Middle frontal gyrus (tissue), 1 donor: ENCODE data around the gene LGALS1.

ENCODE experiments used
- DNase-seq: peaks from one replicate; pipeline ENCODE4 v3.0.0-alpha.2; 2015; ENCODE audit warnings: low spot score; ENCODE audit errors: extremely low spot score

LGALS1 gene

DNA sequence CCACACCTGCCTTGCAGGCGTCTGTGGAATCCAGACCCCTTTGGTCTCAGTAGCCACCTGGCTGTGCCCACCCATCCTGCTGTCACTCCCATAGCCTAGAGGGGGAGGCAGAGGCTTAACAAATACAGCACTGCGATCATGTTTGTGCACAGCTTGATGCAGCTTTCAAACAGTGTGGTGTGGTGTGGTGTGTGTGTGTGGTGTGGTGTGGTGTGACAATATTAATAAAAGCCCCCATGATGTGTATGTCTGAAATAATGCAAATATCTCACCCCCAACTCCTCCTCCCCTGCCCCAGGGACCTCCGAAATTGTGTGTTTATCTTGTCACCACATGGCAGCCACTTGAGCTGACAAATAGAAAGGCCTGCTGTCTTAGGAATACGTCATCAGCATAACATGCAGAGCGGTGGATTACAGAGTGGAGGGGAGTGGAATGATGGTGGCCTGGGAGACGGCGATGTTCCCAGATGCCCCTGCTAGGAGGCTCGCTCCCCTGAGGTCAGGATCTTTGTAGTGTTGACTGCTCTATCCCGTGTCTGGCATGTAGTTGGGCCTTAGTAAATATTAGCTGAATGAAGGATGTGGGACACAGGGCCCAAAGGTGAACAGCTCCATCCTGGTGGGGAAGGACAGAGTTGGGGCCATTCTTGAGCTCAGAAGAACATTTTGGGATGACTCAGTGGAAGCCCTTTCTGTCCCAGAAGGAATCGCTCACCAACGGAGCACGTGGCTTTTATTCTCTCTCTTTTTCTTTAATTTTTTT is 14.1 kb upstream of the LGALS1 start:
- no peak for DNase-seq

- no peak for DNase-seq
Observed at GRCh38 chr22:37662039-37662438, 13.4 kb upstream of the LGALS1 start.

DNA sequence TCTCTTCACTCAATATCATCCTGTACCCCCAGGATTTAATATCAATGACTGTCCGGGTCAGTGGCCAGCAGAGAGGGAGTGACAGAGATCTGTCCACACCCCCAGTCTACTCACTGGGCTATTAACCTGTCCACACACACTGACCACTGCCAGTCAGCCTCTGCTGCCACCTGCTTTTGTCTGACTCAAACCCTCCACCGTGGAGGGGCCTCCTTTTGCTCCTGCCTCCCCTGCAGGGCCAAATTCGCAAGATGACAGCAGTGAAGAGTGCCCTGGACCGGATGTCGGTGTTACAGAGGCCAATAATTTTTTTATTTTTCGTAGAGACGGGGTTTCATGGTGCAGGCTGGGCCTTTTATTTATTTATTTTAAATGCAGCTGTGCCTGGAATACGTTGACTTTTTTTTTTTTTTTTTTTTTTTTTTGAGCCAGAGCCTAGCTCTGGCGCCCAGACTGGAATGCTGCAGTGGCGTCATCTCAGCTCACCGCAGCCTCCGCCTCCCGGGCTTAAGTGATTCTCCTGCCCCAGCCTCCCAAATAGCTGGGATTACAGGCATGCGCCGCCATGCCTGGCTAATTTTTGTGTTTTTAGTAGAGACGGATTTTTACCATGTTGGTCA is 11.8 kb upstream of the LGALS1 start:
- no peak for DNase-seq

GRCh38 chr22:37664249-37665101 is 11.0 kb upstream of the LGALS1 start:
- peak; percentile 70 for DNase-seq

DNA sequence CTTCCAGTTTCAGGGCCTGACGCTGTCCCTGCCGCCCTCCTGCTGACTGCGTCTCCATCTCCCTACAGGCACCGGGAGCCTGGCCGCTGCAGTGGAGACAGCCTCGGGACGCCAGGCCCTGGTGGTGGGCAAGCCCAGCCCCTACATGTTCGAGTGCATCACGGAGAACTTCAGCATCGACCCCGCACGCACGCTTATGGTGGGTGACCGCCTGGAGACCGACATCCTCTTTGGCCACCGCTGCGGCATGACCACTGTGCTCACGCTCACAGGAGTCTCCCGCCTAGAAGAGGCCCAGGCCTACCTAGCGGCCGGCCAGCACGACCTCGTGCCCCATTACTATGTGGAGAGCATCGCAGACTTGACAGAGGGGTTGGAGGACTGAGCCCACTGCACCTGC is 9.9 kb upstream of the LGALS1 start:
- no peak for DNase-seq

GRCh38 chr22:37669586-37669985 is 5.8 kb upstream of the LGALS1 start:
- DNase-seq, result no peak

DNA sequence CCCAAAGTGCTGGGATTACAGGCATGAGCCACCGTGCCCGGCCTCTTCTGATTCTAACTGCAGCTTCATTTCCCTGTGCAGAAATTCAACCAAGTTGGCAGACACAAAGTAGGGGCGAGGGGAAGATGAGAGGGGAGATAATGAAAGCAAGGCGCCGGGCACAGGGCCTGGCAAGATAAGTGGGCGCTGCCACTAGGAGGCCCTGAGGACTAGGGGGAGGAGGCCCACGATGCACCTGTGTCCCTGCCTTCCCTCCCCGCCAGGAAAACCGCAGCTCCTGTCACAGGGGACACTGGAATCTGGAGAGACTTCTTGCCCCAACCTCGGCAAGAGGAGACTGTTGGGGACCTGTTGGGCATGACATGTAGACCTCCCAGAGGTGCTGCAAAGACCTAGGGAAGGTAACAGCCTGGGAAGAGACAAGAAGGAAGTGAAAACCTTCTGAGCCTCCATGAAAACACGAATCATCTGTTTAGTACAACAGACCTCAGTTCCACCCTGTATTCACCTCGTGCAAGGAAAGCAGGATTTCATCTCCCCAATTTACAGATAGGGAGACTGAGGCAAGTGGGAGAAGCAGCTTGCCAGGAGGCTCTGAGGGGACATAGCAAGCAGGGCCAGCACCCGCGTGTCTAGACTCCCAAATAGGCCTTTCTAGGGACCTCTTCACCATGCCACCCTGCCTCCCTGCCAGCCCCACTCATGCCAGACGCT is 3.1 kb upstream of the LGALS1 start:
- DNase-seq, result no peak

GRCh38 chr22:37672920-37673455 is 2.4 kb upstream of the LGALS1 start:
- DNase-seq, result no peak

DNA sequence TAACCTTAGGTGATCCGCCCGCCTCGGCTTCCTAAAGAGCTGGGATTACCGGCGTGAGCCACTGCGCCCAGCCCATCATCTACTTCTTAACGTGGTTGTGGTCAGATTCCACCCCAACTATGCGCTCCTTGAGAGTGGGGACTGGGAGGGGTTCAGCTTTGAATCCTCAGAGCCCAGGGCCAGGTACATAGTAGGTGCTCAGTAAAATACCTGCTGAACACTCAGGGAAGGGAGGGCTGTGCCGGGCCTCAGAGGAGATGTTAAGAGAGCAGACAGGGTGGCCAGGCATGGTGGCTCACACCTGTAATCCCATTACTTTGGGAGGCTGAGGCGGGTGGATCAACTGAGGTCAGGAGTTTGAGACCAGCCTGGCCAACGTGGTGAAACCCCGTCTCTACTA is 1.2 kb upstream of the LGALS1 start:
- DNase-seq, result no peak

GRCh38 chr22:37675930-37676735 is 697 bp downstream of the LGALS1 start:
- DNase-seq, result no peak

GRCh38 chr22:37676736-37677492 is 1.5 kb downstream of the LGALS1 start:
- no peak for DNase-seq

- no peak for DNase-seq
Observed at GRCh38 chr22:37677493-37677974, 2.1 kb downstream of the LGALS1 start.

- no peak for DNase-seq
Observed at GRCh38 chr22:37678372-37678771, 2.9 kb downstream of the LGALS1 start.

GRCh38 chr22:37679670-37680069 is 4.2 kb downstream of the LGALS1 start:
- no peak for DNase-seq

DNA sequence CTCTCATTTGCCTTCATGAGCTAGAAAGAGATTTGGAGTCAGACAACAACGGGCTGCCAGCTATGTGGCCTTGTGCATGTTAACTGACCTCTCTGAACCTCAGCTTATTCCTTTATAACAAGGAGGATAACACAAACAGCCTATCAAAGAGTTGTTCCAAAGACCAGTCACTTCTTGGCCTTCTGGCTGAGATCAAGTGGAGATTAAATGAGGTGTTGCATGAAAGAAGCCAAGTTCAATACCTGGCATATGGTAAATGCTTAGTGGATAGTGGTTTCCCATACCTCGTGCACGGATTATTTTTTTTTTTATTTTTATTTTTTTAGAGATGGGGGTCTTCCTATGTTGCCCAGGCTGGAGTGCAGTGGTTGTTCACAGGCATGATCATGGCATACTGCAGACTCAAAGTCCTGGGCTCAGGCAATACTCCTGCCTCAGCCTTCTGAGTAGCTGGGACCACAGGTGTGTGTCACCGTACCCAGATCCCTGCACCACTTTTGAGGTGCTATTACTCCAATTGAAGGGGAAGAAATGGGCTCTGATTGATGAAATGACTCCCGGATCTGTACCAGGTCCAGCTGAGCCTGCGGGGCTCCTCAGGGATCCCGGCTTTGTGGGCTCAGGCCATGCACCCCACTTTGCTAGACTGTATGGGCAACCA is 4.9 kb downstream of the LGALS1 start:
- DNase-seq, result no peak

DNA sequence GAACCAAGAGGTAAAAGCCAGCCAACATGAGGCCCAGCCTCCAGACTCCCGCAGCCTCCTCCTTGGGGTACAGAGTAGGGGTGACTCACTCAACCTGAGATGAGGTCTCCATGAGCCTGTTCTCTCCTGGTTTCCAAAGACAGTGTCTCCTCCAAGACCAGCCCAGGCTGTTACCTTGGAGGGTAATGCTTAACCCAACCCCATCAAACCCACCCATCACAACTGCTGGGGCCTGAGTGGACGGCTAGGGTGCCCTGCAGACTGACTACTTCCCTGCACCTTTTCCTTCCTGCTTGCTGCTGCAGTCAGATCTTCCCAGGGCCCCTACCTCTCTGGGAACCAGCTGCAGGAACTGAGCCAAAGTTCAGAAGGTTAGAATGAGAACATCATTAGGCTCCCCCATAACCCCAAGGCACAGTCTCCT is 5.6 kb downstream of the LGALS1 start:
- no peak for DNase-seq

DNA sequence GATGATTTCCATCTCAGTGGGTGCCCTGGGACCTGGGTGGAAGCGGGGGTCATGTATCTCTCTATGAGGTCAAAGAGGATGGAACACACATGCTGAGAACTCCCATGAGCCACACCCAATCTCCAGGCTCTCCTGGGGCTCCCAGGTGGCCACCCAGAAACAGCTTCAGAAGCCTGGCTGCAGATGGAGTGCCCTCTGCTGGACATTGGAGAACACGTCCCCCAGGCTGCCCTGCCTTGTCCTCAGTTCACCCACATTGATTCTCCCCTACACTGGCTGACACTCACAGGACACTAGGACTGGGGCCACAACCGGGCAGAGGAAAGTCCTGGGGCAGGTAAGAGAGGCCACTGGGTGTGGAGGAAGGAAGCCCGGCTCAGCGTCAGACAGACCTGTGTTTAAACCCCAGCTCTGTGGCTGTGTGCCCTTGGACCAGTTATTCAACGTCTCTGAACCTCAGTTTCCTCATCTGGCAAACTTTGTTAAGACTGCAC is 6.2 kb downstream of the LGALS1 start:
- no peak for DNase-seq

DNA sequence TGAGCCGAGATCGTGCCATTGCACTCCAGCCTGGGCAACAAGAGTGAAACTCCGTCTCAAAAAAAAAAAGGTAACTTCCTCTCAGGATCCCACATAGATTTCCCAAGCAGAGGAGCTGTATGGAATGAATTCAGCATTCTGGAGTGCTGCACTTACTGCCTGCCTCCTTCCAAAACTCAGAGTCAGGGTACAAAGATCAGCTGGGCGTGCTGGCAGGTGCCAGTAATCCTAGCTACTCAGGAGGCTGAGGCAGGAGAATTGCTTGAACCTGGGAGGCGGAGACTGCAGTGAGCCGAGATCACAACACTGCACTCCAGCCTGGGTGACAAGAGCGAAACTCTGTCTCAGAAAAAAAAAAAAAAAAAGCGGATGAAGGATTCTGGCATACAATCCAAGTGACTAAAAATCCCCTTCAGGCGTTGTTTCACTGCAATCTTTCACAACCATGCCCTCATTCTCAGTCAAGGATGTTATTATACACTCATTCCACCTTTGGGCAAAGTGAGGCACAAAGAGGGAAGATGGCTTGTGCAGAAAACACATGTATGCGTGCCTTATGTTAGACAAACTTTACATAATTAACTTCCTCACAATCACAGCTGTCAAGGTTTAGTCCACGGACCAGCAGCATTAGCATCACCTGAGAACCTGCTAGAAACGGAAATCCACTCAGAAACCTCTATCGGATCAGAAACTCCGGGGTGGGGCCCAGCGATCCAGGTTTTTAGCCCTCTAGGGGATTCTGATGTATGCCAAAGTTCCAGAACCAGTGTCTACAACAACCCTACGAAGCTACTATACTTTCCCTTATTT is 9.6 kb downstream of the LGALS1 start:
- DNase-seq, result no peak
